HT-29 (cell line): ENCODE measurements around the gene RND2. TPM values are rescaled to one million over a fixed set of nuclear protein-coding genes. Genes with fewer than 3 reads are reported as not detected.
"Not testable (repeated sequence)": the region's sequence is repeated elsewhere in the genome, so short reads cannot be mapped to it uniquely, and the experiment has no call there.

ENCODE experiments used
- DNase-seq: peaks from one replicate; pipeline ENCODE4 v3.0.0-alpha.2; 2015; ENCODE audit warnings: low spot score
- total RNA-seq: library from RNA; depleted of rRNA; stranded (reverse); fragments of >200 nt; shearing (Covaris generic); gene quantifications from 2 replicates; pipeline ENCODE4 v1.2.3, GENCODE V29; 2014

Gene RND2
- total RNA-seq, 1 experiment from 2014 or later: not detected

GRCh38 chr17:43025766-43026537 is 921 bp downstream of the RND2 start:
- no peak for DNase-seq

- DNase-seq: no peak
Measured at GRCh38 chr17:43026595-43026994, 1.6 kb downstream of the RND2 start.

GRCh38 chr17:43027091-43028032 is 2.3 kb downstream of the RND2 start:
- DNase-seq: no peak

GRCh38 chr17:43028221-43028861 is 3.3 kb downstream of the RND2 start:
- DNase-seq: no peak

- DNase-seq: no peak
Measured at GRCh38 chr17:43030137-43030767, 5.2 kb downstream of the RND2 start.

GRCh38 chr17:43031666-43032065 is 6.6 kb downstream of the RND2 start:
- DNase-seq: no peak

- DNase-seq: no peak
Measured at GRCh38 chr17:43033948-43034881, 9.2 kb downstream of the RND2 start.

GRCh38 chr17:43034894-43035293 is 9.9 kb downstream of the RND2 start:
- DNase-seq: no peak

- DNase-seq: no peak
Measured at GRCh38 chr17:43039646-43040045, 14.6 kb downstream of the RND2 start.

- DNase-seq: no peak
Measured at GRCh38 chr17:43040655-43041054, 15.6 kb downstream of the RND2 start.

GRCh38 chr17:43042025-43042628 is 17.1 kb downstream of the RND2 start:
- no peak for DNase-seq

- no peak for DNase-seq
Measured at GRCh38 chr17:43043307-43043706, 18.3 kb downstream of the RND2 start.

GRCh38 chr17:43044024-43044423 is 19.0 kb downstream of the RND2 start:
- no peak for DNase-seq

- no peak for DNase-seq
Measured at GRCh38 chr17:43051969-43052368, 26.9 kb downstream of the RND2 start.

GRCh38 chr17:43053008-43053407 is 28.0 kb downstream of the RND2 start:
- not testable (repeated sequence) for DNase-seq

GRCh38 chr17:43056051-43056450 is 31.0 kb downstream of the RND2 start:
- DNase-seq: no peak

- no peak for DNase-seq
Measured at GRCh38 chr17:43062984-43063638, 38.1 kb downstream of the RND2 start.

- no peak for DNase-seq
Measured at GRCh38 chr17:43068570-43069367, 43.7 kb downstream of the RND2 start.
